ENCODE results near the gene ALOX15B. TPM values are rescaled to one million over a fixed set of nuclear protein-coding genes. Genes with fewer than 3 reads are reported as not detected.

The ALOX15B gene
- total and polyA plus RNA-seq, 10 of the 15 experiments (the other 5 are each of a cell fraction or from before 2014, with no cell fraction given) = 0.01 TPM; not detected in 9

DNA sequence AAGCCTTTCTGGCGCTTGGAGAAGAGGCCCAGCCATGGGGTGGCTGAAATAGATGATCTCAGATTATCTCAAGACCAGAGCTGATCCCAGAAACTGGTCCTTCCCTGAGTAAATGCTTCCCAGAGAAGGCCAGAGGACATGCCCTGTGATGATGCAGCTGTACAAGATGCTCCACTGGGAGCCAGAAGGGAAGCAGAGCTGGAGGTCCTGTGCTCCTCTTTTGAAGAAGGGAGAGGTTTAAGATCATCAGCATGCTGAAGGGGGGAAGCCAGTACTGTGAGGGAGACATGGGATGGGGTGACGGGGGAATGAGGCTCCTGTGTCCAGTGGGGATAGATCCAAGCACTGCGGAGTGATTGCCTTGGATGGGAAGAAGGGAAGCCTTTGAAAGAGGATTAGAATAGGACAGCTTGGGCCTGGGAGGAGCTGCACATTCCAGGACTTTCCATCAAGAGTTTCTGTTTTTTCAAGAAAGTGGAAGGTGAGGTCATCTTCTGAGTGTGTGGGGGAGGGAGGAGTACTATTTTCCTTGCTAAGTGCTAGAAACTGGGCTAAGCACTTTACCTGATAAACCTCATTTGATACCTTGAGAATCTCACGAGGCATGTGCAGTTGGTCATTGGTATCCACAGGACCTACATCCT is 16.4 kb upstream of the ALOX15B start:
- H3K79me2 ChIP-seq (ENCODE audit: control insufficient read depth, insufficient read depth, low read length) = no peaks in the 10 kb centered on the region
- DNase-seq (ENCODE audit: low read depth, low spot score) = no peak
- ChIA-PET CTCF (interaction anchor here (0.6 to 1.3 kb wide), 3 partner anchors 21 to 631 kb away, joined by 3 to 4 read pairs (median 3); no protein-coding TSS in a partner anchor), RAD21 (ENCODE audit: unreplicated experiment) (interaction anchor here (1.0 kb wide), 1 partner anchor 38 kb away, joined by 3 read pairs; no protein-coding TSS in a partner anchor), POLR2A (no interaction called here), SMC1A (ENCODE audit: uncharacterized antibody, unreplicated experiment) (interaction anchor here (1.2 to 2.4 kb wide), 3 partner anchors 21 to 40 kb away, joined by 4 to 8 read pairs (median 4); no protein-coding TSS in a partner anchor)
- TF ChIP-seq GATAD2B (conservative IDR thresholded peaks at IDR 0.05; ENCODE audit: low read depth) (no peak), PAX8 (IDR thresholded peaks at IDR 0.05) (no peak), PAX5 (IDR thresholded peaks at IDR 0.05; ENCODE audit: borderline replicate concordance, low read depth, low read length) (no peak), MTA2 (IDR thresholded peaks at IDR 0.05; ENCODE audit: low read depth) (no peak), TCF3 (IDR thresholded peaks at IDR 0.05; ENCODE audit: borderline replicate concordance, insufficient read depth, low read depth, low read length) (no peak), SUZ12 (IDR thresholded peaks at IDR 0.05; ENCODE audit: unreplicated experiment) (no peak), DPF2 (IDR thresholded peaks at IDR 0.05) (no peak), RAD51 (IDR thresholded peaks at IDR 0.05) (no peak), CHD4 (IDR thresholded peaks at IDR 0.05) (no peak), POLR2A (IDR thresholded peaks at IDR 0.05; ENCODE audit: low read depth, low read length) (no peak), FOS (IDR thresholded peaks at IDR 0.05; ENCODE audit: borderline replicate concordance, extremely low read depth, insufficient read length) (no peak), ZNF217 (IDR thresholded peaks at IDR 0.05) (no peak), JUNB (IDR thresholded peaks at IDR 0.05) (no peak), USF2 (IDR thresholded peaks at IDR 0.05; ENCODE audit: borderline replicate concordance, low read depth, low read length) (no peak), WRNIP1 (IDR thresholded peaks at IDR 0.05; ENCODE audit: borderline replicate concordance, low read depth, low read length) (no peak), BCL3 (IDR thresholded peaks at IDR 0.05; ENCODE audit: borderline replicate concordance, insufficient read depth, low read depth, low read length, poor library complexity, severe bottlenecking) (no peak), STAT1 (conservative IDR thresholded peaks at IDR 0.05) (no peak)
- TF ChIP-seq, protein P1, sequence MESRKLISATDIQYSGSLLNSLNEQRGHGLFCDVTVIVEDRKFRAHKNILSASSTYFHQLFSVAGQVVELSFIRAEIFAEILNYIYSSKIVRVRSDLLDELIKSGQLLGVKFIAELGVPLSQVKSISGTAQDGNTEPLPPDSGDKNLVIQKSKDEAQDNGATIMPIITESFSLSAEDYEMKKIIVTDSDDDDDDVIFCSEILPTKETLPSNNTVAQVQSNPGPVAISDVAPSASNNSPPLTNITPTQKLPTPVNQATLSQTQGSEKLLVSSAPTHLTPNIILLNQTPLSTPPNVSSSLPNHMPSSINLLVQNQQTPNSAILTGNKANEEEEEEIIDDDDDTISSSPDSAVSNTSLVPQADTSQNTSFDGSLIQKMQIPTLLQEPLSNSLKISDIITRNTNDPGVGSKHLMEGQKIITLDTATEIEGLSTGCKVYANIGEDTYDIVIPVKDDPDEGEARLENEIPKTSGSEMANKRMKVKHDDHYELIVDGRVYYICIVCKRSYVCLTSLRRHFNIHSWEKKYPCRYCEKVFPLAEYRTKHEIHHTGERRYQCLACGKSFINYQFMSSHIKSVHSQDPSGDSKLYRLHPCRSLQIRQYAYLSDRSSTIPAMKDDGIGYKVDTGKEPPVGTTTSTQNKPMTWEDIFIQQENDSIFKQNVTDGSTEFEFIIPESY (IDR thresholded peaks at IDR 0.05) = no peak
- no peaks in the 10 kb centered on the region for H4K20me1 ChIP-seq (ENCODE audit: control insufficient read depth, insufficient read depth)
- no peak overlapping the region for H3K27ac ChIP-seq (ENCODE audit: control insufficient read depth, insufficient read depth)
- H3K27me3 ChIP-seq (replicated peaks in 1 of 2; ENCODE audit: control insufficient read depth in 2 of 2, insufficient read depth in 2 of 2, low read length in 1 of 2) = peaks cover 2 to 5% of the 10 kb centered on the region in 2 experiments; a peak in 3 of 4 replicates
- no TSS peak for BruUV-seq (replicated peaks)
- H3K9ac ChIP-seq (ENCODE audit: control insufficient read depth, insufficient read depth, low read length) = no peak overlapping the region
- H2AFZ ChIP-seq (ENCODE audit: control insufficient read depth, low read depth, low read length) = no peak overlapping the region
- in situ Hi-C loops (cut with MboI) = no loop called here
- no peak for FAIRE-seq
- no peaks in the 10 kb centered on the region for H3K36me3 ChIP-seq (ENCODE audit: control insufficient read depth in 2 of 2, insufficient read depth in 2 of 2, low read length in 1 of 2)
- WGBS (ENCODE audit: insufficient coverage, insufficient replicate concordance, low lambda C conversion rate, missing lambda C conversion rate) = 29% methylated on average over 4 of the region's 4 CpGs
- no peak overlapping the region for H3K4me3 ChIP-seq
- no peaks in the 10 kb centered on the region for H3K9me3 ChIP-seq (replicated peaks; ENCODE audit: control insufficient read depth, insufficient read depth, low read length)
- no peak for ATAC-seq
- H3K4me2 ChIP-seq (ENCODE audit: control insufficient read depth, insufficient read depth) = no peak overlapping the region
- no peaks in the 10 kb centered on the region for H3K4me1 ChIP-seq (ENCODE audit: control insufficient read depth, insufficient read depth, low read length)
- intact Hi-C loops (cut with micrococcal nuclease; ENCODE audit: unreplicated experiment) = no loop called here
